Activated CD4-positive, alpha-beta T cell treated with anti-CD3 and anti-CD28 coated beads for 36 hours (primary cell): ENCODE results near the gene RPUSD4. TPM values are rescaled to one million over a fixed set of nuclear protein-coding genes. Genes with fewer than 3 reads are reported as not detected.

ENCODE experiments used
- ATAC-seq: fragments of 200-7000 bp; cut with Tn5 transposase; one replicate; pipeline ENCODE4 v1.10.0; 2021; ENCODE audit warnings: mild to moderate bottlenecking, moderate library complexity
- CTCF ChIA-PET: fragments of 350-600 bp; sonication (Branson Sonifier 250); formaldehyde crosslinking; loops from one replicate; lab custom pipeline; 2021; ENCODE audit warnings: antibody characterized with exemption; lab: Charles Lee
- POLR2A ChIA-PET: fragments of 350-600 bp; sonication (Branson Sonifier 250); formaldehyde crosslinking; loops from one replicate; lab custom pipeline; 2021; ENCODE audit warnings: antibody characterized with exemption, inconsistent platforms; lab: Charles Lee
- DNase-seq: peaks from one replicate; pipeline ENCODE4 v3.0.0-alpha.2; 2020
- H3K27ac Mint-ChIP-seq: one replicate; pipeline ENCODE4 v1.8.0; 2021; ENCODE audit warnings: mixed read lengths
- H3K27me3 Mint-ChIP-seq: one replicate; pipeline ENCODE4 v1.8.0; 2021; ENCODE audit warnings: mixed read lengths
- H3K36me3 Mint-ChIP-seq: one replicate; pipeline ENCODE4 v1.8.0; 2021; ENCODE audit warnings: low read depth, mixed read lengths
- H3K4me1 Mint-ChIP-seq: one replicate; pipeline ENCODE4 v1.8.0; 2021; ENCODE audit warnings: mixed read lengths
- H3K4me3 Mint-ChIP-seq: one replicate; pipeline ENCODE4 v1.8.0; 2021; ENCODE audit warnings: mild to moderate bottlenecking, moderate library complexity, mixed read lengths
- H3K9me3 Mint-ChIP-seq: one replicate; pipeline ENCODE4 v1.8.0; 2021; ENCODE audit warnings: low read depth, mixed read lengths
- intact Hi-C, 2 experiments: fragments of 100-400 bp; cut with DNase I in 1 of 2; cut with micrococcal nuclease in 1 of 2; formaldehyde crosslinking; loops; one replicate each; pipeline versions ENCODE4 v1.14.2 to v1.15.1; 2022 to 2024; cut with DNase I, micrococcal nuclease
- total RNA-seq, 2 experiments: library from RNA; stranded (reverse); gene quantifications; one replicate each; pipeline ENCODE4 v1.2.3, GENCODE V29; 2021

The RPUSD4 gene
- total RNA-seq, 2 experiments from 2014 or later: 31.0 to 33.9 TPM

GRCh38 chr11:126154691-126155090 lies 56.8 kb downstream of the RPUSD4 start:
- intact Hi-C loops: no loop called here
- ATAC-seq (no peak), DNase-seq (no peak)
- CTCF ChIA-PET: interaction anchor here (0.6 kb wide), 1 partner anchor 51 kb away, joined by 3 read pairs; no protein-coding TSS in a partner anchor
- peaks cover 2% of the 10 kb centered on the region for H3K36me3 Mint-ChIP-seq
- no peaks in the 10 kb centered on the region for H3K4me1 Mint-ChIP-seq
- peaks cover 8% of the 10 kb centered on the region for H3K9me3 Mint-ChIP-seq
- H3K4me3 Mint-ChIP-seq: no peak overlapping the region
- POLR2A ChIA-PET: no interaction called here
- no peak overlapping the region for H3K27ac Mint-ChIP-seq
- H3K27me3 Mint-ChIP-seq: peaks cover 4% of the 10 kb centered on the region

- DNase-seq (no peak), ATAC-seq (no peak)
- CTCF ChIA-PET: no interaction called here
- POLR2A ChIA-PET: no interaction called here
- Mint-ChIP-seq H3K4me3 (no peak overlapping the region), H3K36me3 (peaks cover 2% of the 10 kb centered on the region), H3K4me1 (no peaks in the 10 kb centered on the region), H3K9me3 (peaks cover 8% of the 10 kb centered on the region), H3K27me3 (peaks cover 4% of the 10 kb centered on the region), H3K27ac (no peak overlapping the region)
- intact Hi-C loops: no loop called here
Observed at GRCh38 chr11:126153972-126154371, 57.5 kb downstream of the RPUSD4 start.

- Mint-ChIP-seq H3K4me3 (no peak overlapping the region), H3K4me1 (no peaks in the 10 kb centered on the region), H3K36me3 (peaks cover 2% of the 10 kb centered on the region), H3K27ac (no peak overlapping the region), H3K27me3 (peaks cover 4% of the 10 kb centered on the region), H3K9me3 (peaks cover 8% of the 10 kb centered on the region)
- ChIA-PET CTCF (interaction anchor here (1.1 kb wide), 1 partner anchor 41 kb away, joined by 3 read pairs; no protein-coding TSS in a partner anchor), POLR2A (no interaction called here)
- DNase-seq: no peak
- intact Hi-C loops: no loop called here
- no peak for ATAC-seq
Observed at GRCh38 chr11:126153006-126153405, 58.4 kb downstream of the RPUSD4 start.

GRCh38 chr11:126152586-126152985 lies 58.9 kb downstream of the RPUSD4 start:
- ATAC-seq (no peak), DNase-seq (no peak)
- intact Hi-C loops: no loop called here
- Mint-ChIP-seq H3K9me3 (peaks cover 8% of the 10 kb centered on the region), H3K27me3 (peaks cover 4% of the 10 kb centered on the region), H3K4me3 (no peak overlapping the region), H3K4me1 (no peaks in the 10 kb centered on the region), H3K36me3 (peaks cover 2% of the 10 kb centered on the region), H3K27ac (no peak overlapping the region)
- ChIA-PET CTCF (interaction anchor here (1.1 kb wide), 1 partner anchor 41 kb away, joined by 3 read pairs; no protein-coding TSS in a partner anchor), POLR2A (no interaction called here)

- ChIA-PET CTCF (interaction anchor here (1.1 kb wide), 1 partner anchor 42 kb away, joined by 3 read pairs; no protein-coding TSS in a partner anchor), POLR2A (no interaction called here)
Observed at GRCh38 chr11:126152152-126152551, 59.3 kb downstream of the RPUSD4 start.

More at GRCh38 chr11:126152152-126152551, 59.3 kb downstream of the RPUSD4 start:
- DNase-seq: no peak
- intact Hi-C loops: no loop called here
- Mint-ChIP-seq H3K9me3 (peaks cover 8% of the 10 kb centered on the region), H3K4me3 (no peak overlapping the region), H3K27me3 (peaks cover 4% of the 10 kb centered on the region), H3K4me1 (no peaks in the 10 kb centered on the region), H3K36me3 (peaks cover 2% of the 10 kb centered on the region), H3K27ac (no peak overlapping the region)
- ATAC-seq: no peak

Other genes starting within 250 kb of the RPUSD4 start
- gene CDON, start 148.8 kb downstream of the RPUSD4 start, total RNA-seq: 1 to 10 TPM; 1.8 to 3.2 TPM
- 1 to 10 TPM; 8.9 to 9.0 TPM for gene FAM118B, start 132 bp upstream of the RPUSD4 start, total RNA-seq
- gene SRPRA, start 57.2 kb upstream of the RPUSD4 start, total RNA-seq: 100 to 1,000 TPM; 131 to 139 TPM
- gene FOXRED1, start 57.5 kb upstream of the RPUSD4 start, total RNA-seq: 10 to 100 TPM; 39.0 to 43.7 TPM
- gene TIRAP, start 71.4 kb upstream of the RPUSD4 start, total RNA-seq: 1 to 10 TPM; 5.3 to 7.5 TPM
- 10 to 100 TPM; 29.7 to 39.3 TPM for gene DCPS, start 92.4 kb upstream of the RPUSD4 start, total RNA-seq
- 1 to 10 TPM; 7.5 to 9.1 TPM for gene ST3GAL4, start 144.0 kb upstream of the RPUSD4 start, total RNA-seq